Gastrocnemius medialis (tissue), 4 donors: ENCODE data around the gene ZNF490.

Source experiments
- POLR2A ChIP-seq, 2 donors: fragments of 450-650 bp; IDR thresholded peaks; one replicate each; pipeline ENCODE4 v1.6.1; 2017; ENCODE audit warnings: antibody characterized with exemption in 2 of 2, mild to moderate bottlenecking in 2 of 2, moderate library complexity in 2 of 2
- TF ChIP-seq, protein P1 (sequence below), 5 experiments: fragments of 450-650 bp in 3 of 5; fragments of 200-600 bp in 2 of 5; sonication (generic) in 2 of 5; IDR thresholded peaks in 4 of 5; conservative IDR thresholded peaks in 1 of 5; 1 replicate in 4 of 5; 2 replicates in 1 of 5; pipeline ENCODE4 v1.5.1; 2016 to 2019; ENCODE audit warnings: antibody characterized with exemption in 5 of 5, mild to moderate bottlenecking in 3 of 5, moderate library complexity in 3 of 5

GRCh38 chr19:12611361-12611699, 717 bp upstream of the ZNF490 start:
- TF ChIP-seq, protein P1, sequence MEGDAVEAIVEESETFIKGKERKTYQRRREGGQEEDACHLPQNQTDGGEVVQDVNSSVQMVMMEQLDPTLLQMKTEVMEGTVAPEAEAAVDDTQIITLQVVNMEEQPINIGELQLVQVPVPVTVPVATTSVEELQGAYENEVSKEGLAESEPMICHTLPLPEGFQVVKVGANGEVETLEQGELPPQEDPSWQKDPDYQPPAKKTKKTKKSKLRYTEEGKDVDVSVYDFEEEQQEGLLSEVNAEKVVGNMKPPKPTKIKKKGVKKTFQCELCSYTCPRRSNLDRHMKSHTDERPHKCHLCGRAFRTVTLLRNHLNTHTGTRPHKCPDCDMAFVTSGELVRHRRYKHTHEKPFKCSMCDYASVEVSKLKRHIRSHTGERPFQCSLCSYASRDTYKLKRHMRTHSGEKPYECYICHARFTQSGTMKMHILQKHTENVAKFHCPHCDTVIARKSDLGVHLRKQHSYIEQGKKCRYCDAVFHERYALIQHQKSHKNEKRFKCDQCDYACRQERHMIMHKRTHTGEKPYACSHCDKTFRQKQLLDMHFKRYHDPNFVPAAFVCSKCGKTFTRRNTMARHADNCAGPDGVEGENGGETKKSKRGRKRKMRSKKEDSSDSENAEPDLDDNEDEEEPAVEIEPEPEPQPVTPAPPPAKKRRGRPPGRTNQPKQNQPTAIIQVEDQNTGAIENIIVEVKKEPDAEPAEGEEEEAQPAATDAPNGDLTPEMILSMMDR (IDR thresholded peaks at IDR 0.05 in 4 of 5, conservative IDR thresholded peaks at IDR 0.05 in 1 of 5), result no peak
- TF ChIP-seq POLR2A (IDR thresholded peaks at IDR 0.05), result no peak
